NCI-H1436 (cell line): ENCODE measurements around the gene NRCAM.
A peak's percentile ranks its signal among the peaks of the same experiment; 100 is the strongest.
"Not testable (repeated sequence)": the region's sequence is repeated elsewhere in the genome, so short reads cannot be mapped to it uniquely, and the experiment has no call there.

ENCODE experiments used
- DNase-seq: peaks from one replicate; lab custom pipeline; 2025; lab: John Stamatoyannopoulos, UW

NRCAM gene

DNA sequence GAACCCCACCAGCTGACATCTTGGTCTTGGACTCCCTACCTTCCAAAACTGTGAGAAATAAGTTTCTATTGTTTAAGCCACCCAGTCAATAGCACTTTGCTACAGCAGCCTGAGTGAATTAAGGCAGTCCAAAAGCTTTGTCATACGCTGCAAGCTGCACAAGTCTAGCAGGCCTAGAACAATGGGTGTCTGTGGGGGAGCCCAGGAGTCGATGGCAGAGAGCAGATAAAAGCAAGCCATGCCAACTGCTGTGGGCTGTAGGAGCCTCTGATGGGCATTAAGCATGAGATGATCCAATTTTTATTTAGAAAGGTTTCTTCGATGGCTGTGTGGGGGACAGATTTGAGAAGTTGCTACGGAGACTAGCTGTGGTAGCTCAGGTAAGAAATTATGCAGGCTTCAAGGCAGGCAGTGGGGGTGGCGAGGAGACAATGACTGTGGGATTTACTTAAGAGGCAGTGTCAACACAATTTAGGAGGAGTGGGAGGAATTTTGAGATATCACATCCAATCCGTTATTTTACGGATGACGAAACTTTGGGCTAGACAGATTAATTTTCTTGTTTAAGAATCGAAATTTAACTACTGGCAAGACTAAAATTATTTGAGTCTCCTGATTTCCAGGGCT lies 110.4 kb downstream of the NRCAM start:
- peak; percentile 34 for DNase-seq

DNA sequence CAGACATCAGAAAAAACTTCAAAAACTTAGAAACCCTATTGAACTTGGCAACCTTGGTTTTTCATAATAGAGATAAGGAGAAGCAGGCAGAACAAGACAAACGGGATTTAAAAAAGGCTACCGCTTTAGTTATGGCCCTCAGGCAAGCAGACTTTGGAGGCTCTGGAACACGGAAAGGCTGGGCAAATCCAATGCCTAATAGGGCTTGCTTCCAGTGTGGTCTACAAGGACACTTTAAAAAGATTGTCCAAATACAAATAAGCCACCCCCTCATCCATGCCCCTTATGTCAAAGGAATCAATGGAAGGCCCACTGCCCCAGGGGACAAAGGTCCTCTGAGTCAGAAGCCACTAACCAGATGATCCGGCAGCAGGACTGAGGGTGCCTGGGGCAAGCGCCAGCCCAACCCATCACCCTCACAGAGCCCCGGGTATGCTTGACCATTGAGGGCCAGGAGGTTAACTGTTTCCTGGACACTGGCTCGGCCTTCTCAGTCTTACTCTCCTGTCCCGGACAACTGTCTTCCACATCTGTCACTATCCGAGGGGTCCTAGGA lies 115.3 kb downstream of the NRCAM start:
- no peak for DNase-seq

DNA sequence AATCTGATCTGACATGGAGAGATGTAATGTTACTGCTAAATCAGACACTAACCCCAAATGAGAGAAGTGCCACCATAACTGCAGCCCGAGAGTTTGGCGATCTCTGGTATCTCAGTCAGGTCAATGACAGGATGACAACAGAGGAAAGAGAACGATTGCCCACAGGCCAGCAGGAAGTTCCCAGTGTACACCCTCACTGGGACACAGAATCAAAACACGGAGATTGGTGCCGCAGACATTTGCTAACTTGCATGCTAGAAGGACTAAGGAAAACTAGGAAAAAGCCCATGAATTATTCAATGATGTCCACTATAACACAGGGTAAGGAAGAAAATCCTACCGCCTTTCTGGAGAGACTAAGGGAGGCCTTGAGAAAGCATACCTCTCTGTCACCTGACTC lies 115.8 kb downstream of the NRCAM start:
- DNase-seq = not testable (repeated sequence)

DNA sequence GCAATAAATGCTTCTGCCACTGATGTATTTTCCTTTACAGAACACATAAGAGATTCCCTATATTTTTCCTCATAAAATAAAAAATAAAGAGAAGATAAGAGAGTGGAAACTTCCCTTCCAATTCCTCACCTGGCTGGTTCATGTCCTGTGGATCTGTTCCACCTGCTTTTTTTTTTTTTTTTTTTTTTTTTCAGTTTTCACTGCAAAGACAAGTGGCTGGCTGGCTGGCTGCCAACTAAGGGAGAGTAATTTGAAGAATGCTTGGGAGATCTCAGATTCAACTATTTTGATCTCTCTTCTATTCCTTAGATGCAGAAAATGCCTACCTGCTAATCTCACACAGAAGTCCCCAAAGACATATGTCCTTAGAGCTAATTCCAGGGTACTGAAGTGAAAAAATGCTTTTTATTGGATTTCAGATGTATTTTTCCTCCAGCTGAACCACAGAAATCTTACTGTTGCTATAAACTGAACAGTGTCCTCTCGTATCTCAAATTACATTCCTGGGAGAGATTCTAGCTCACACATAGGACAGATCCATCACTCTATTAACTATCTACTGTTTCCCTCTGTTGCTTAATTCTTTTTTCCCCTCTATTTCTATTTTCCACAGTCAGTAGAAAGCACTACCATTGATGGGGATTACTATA lies 120.8 kb downstream of the NRCAM start:
- DNase-seq = peak; percentile 23

DNA sequence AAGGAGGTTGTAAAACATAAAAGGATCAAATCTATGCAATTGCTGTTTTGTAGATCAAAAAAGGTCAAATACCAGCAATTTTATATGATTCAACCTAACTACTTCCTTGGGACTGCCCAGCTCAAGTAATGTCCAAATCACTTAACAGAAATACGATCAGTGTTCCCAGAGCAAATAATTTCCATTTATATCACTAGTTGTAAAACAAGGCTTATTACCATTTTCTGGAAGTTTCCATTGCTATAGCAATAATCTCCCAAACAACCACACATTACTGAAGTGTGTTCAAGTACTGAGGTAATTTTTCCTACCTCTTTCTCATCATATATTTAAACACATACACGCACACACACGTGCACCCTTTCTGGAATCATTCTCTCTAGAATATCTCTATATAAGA lies 123.3 kb downstream of the NRCAM start:
- no peak for DNase-seq

DNA sequence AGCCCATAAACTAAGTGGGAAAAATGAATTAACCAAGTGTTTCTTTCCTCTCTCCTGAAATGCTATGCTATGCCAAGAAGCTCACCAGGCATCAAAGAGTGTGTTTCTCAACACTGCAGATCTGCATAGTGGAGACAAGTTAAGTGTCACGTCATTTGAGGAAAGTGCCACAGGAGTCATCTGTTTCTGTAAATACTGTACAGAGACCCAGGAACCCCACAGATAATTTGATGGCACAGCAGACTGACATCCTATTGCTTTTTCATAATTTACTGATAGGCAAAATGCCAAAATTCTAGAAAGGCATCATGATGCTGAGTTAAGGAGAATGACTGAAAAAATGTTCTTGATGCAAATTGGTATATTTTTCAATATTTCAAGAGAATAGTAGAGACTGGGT lies 124.3 kb downstream of the NRCAM start:
- DNase-seq = no peak

DNA sequence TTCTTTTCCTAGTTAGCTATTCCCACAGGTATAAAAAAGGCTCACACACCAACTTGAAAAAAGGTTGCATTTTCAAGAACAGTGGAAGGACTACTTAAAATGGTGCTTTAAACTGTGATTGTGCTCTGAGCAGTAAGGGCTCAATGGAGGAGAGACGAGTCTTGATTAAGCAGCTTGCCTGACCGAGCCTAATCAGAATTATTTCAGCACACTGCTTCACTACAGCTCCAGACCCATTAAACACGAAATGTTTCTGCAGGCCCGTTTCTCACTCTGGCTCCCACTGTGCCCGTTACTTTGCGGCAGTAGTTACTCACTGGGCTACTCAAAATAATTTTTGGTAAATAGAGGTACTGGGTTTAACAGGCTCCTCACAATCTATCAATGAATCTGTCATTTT lies 126.0 kb downstream of the NRCAM start:
- no peak for DNase-seq

DNA sequence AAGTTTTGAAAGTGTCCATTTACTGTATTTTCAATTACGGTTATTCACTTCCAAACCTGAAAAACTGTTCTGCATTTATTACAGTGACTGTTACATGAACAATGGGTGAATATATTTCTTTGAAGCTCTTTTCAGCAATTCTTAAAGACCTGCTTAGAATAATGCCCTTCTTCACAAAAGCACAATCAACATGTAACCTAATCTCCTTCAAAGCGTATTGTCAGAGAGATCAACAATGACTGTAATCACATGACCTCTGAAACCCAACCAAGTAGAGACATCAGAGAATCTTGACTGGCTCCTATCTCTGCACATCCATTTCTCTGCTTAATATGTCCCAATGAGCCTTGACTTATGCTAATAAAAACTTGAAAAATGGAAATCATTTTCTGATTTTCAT lies 126.7 kb downstream of the NRCAM start:
- DNase-seq = peak; percentile 43

DNA sequence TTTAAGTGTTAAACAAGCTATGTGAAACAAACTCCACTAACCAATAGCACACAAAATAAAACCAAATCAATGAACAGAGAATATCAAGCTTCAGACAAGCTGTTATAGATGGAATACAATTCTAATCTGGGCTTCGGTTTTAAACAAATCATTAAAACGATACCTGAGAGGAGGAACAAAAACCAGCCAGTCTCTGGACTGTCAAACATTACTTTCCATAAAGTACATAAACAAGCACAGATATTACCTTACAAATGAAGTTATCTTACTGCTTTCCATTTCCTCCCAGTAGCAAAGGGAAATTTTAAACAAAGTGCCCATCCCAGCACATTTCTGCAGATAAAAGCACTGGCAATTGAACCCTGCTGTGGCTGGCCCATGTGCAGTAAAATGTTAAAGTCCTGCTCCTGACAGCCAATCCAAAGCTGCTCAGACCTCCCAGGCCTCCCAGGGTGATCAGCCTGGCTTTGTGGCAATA lies 128.0 kb downstream of the NRCAM start:
- no peak for DNase-seq

DNA sequence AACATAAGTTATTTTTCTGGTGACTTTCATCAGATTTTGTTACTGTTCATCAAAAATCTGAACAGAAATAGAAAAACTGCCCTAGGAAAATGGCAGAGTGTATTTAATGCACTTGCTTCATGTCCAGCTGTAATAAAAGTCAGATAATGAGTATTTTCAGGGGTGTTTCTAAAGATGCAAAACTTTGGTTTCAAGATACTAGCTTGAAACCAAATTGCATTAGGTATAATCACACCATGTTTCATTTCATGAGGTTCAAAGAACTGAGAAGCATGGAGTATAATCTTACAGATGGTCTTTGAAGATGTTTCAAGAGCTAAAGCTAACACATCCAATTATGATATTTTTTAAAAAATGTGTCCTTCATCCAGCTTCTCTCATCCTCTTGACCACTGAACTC lies 128.9 kb downstream of the NRCAM start:
- no peak for DNase-seq

DNA sequence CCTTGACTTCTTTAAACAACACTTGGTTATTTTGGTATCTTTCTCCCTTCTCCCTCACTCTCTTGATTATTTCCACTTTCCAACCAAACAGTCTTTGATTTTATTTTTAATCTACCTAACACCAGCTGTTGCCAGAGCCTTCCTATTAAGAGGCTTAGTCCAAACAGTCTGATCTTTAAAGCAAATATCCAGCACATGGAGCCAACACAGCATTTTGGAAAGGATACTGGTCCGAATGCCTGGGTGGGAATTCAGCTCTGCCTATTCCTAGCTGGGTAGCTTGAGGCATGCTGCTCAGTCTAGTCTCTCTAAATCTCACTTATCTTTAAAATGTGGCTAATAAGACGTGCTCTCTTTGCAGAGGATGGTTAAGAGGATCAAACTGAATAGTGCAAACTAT lies 129.3 kb downstream of the NRCAM start:
- DNase-seq = no peak

DNA sequence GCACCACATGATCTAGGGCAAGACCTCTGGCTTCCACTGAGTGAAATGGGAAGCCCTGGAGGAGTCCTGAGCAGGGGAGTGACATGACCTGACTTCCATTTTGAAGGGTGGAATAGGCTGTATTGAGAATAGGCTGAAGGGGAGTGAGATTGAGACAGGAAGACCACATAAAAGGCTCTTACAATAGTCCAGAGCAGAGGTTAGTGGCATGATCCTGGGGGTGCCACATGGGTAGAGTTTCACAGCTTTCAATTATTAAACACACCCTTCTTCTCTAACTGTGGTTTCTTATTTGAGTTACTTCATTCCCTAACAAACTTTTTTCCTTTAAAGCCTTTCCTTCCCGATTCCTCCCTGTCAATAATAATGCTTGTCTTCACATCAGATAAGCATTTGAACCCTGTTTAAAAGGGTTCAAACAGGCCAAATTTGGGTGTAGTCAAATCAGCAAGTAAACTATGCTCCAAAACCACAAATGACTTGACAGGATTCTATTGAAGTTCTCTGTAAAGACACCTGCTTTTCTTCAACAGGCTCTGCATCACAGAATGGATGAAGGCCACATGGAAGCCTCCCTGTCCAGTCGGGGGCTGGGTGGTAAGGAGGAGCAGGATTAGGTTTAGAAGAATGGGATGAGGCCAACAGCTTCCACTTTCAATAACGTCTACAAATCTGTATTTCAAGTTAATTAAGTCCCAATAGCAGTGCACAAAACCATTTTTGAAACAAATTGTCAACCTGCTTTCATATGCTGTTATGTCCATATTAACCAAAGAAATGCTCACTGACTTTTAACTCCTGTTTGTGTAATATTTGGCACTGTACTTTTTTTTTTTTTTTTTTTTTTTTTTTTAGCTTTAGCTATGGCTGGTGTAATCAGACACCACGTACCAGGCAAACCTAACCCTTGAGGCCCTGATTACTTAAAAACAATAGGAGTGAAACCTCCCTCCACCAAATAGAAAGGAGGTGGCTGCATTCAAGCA lies 131.9 kb downstream of the NRCAM start:
- no peak for DNase-seq

DNA sequence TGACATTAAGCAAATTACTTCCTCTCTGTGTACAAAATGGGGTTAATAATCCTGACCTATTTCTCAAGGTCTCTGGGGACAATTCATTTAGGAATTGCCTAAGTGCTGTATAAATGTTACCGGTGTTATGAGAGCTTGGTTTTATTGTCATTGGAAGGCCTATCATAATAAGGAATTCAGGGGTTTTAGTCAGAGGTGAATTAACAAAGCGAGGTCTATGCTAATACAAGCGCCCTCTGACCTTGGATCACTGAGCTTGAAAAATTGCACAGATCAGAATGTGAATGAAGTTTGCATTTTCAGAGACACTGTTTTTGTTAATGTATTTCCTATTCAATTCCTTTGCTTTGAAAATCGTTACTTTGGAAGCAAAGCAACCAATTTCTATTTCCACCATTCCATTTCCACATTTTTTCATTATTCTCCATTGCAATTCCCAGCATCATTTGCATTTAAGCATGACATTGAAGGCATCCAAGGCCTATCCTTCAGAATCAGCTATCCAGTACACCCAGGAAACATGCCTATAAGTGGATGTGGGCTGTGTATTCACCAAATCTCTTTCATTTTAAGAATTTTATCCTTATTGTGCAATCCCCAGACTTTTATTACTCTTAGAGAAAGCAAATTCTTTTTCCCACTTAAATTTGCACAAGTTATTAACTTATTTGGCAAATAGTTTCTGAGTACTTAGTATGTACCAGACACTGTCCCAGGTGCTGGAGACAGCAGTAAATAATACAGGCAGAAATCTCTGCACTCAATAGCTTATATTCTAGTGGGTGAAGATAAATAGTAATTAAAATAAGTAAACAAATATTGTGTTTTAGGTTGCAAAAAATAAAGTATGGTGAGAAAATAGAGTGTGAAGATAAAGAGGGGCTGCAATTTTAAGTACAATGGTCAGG lies 133.1 kb downstream of the NRCAM start:
- peak; percentile 34 for DNase-seq

DNA sequence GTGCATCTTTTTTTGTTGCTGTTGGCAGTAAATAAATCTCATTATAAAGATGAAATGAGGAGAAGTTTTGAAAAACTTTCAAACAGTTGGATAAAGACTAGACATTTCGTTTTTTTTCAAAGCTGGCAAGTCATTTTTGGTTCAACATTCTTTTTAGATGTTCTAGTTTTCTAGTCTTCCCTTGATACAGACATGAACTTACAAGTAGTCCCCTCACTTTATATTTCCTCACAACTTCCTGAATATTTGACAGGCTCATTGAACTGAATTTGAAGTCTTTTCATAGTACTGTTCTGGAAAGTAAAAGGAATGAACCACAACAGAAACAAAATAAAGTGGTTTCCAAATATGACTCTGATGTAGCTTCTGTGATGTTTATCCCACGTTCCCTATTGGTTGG lies 134.2 kb downstream of the NRCAM start:
- DNase-seq = no peak

DNA sequence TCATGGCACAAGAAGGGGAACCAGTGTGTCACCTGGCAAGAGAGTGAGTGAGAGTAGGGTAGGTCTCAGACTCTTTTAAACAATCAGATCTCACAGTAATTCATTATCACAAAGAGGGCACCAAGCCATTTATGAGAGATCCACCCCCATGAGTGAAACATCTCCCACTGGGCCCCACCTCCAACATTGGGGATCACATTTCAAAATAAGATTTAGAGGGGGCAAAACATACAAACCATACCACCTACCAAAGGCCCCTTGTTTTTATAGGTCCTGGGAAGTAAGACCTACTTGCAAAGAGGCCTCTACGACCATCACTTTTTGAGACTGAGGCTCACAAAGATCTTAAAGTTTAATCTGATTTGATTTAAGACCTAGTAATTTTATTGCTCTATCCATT lies 134.9 kb downstream of the NRCAM start:
- DNase-seq = no peak

DNA sequence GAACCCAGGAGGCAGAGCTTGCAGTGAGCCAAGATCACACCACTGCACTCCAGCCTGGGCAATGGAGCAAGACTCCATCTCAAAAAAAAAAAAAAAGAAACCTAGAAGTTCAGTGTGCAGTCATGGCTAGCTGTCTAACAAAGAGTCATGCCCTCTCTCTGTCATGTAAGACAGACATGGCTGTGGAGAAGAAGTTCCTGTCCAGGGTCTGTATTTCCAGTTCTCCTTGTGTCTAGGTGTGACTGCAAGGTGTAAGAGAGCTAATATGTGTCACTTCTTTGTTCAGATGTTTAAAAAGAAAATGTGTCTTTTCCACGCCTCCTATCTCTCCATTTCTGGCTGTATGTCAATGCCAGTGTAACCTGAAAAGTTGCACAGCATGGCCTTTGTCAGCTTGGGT lies 139.5 kb downstream of the NRCAM start:
- DNase-seq = no peak

DNA sequence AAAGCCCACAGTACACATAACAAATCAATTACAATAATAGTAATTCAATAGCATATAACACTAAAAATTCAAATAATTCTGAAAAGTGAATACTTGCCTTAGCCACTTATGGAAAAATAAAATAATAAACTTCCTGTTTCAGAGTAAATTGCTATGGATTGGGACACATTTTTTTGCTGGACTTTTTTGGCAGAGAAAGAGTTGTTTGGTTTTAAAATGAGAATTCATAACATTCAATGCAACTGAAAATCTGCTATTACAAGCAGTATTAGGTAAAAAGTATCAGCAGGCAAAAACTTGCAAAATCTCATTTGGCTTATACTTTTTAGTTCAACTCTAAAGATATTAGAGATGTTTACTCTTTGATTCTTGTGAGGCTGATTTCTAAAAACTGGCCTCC lies 141.7 kb downstream of the NRCAM start:
- no peak for DNase-seq

DNA sequence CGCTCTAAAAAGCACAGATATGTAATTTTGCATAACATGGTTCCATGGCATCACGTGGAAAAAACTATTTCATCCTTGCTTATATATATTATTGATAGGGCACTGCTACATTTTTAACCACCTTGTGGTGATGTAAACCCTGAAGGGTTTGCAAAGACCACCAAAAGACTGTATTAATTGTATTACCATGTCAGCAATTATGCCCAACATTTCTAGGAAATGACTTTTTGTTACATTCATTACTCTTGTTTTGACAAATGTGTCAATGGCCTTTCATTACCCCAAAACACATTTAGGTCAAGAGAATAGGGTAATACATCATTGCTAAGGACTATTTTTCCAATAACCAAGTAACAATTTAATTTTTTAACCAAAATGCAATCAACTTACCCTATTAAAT lies 142.2 kb downstream of the NRCAM start:
- no peak for DNase-seq

DNA sequence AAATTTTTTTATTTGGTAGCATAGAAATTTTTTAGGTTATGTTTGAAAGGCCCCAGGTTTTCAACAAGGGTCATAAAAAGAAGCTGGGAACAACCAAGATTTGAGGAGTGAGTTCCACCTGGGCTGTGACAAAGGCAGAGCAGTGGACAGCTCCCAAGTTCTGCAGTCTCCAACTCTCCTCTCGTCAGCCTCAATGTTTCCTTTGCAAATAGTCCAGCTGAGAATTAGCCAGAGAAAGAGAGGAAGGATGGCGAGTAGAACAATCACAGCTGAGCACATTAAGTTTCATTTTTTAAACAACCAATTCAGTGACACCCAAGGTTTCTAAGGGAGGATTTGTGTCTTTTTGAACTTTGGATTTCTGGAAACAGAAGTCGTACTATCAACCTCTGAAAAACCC lies 143.2 kb downstream of the NRCAM start:
- DNase-seq = no peak

DNA sequence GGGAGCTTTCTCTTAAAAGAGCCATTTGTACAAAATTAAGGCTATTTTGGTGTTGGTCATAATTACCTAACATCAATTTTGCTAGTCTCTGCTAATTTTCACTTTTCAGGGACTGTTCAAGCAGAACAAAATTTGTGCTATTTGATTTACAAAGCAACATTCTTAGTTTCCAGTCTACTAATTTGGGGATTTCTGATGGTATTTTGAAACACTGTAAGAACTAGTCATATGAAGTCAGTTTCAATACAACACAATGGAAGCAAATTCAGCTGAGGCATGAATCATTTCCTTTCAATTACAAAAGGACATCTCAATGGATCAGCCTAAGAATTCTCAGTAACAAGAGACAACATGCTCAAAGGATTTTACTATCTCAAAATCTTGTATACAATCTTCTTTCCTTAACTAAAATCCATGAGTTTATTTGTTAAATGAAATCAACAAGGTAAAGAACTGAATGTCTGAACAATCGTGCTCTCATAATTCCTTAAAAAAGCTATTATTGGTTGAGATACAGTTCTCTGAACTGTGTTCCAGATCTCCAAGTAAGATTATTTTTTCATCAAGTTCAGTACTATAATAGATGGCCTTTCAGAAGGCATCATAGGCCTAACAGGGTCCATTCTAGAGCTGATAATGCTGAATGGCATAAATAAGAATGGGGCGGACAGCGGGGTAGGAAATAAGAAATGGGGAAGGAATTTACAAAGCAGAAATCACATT lies 144.6 kb downstream of the NRCAM start:
- DNase-seq = no peak

DNA sequence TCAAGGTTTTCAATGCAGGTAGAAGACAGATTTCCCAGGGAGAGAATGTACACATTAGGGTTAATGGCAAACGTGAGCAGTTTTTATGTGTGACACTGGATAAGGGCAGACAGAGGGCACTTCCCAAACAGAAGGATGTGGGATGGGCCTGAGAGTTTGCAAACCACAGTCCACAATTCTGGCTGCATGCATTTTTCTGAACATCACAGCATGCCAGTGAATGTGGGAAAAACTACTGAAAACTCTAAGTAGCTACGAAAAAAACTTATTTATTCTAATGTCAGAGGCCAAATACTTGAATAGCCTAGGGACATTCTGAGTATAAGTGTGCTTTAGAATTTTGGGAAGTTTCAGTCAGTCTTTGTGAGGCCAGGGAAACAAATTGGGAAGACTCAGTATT lies 145.9 kb downstream of the NRCAM start:
- no peak for DNase-seq
